RWPE1 (cell line): ENCODE data around the gene PARVG.

Experiments used
- CTCF ChIA-PET: fragments of 350-600 bp; sonication (Branson Sonifier 250); formaldehyde crosslinking; extraction: SDS; loops from one replicate; lab custom pipeline; 2021; lab: Yijun Ruan, JAX
- POLR2A ChIA-PET: fragments of 400-600 bp; formaldehyde crosslinking; extraction: SDS; loops from one replicate; lab custom pipeline; 2020; ENCODE audit warnings: antibody characterized with exemption; ENCODE audit not compliant: low non-redundant PET; lab: Yijun Ruan, JAX
- DNase-seq: peaks from one replicate; pipeline ENCODE4 v3.0.0; 2012; ENCODE audit warnings: low spot score
- H3K27ac ChIP-seq: fragments of 450-650 bp; 2 replicates; pipeline ENCODE4 v1.5.1; 2017
- CTCF ChIP-seq: fragments of 450-650 bp; conservative IDR thresholded peaks from 2 replicates; pipeline ENCODE4 v1.5.1; 2017; ENCODE audit warnings: low read depth, mild to moderate bottlenecking

PARVG gene

GRCh38 chr22:44214764-44215163, 34.0 kb downstream of the PARVG start:
- TF ChIP-seq CTCF = no peak
- H3K27ac ChIP-seq = no peak overlapping the region
- CTCF ChIA-PET = no interaction called here
- POLR2A ChIA-PET = no interaction called here
- no peak for DNase-seq

- POLR2A ChIA-PET = no interaction called here
- CTCF ChIA-PET = no interaction called here
- no peak for TF ChIP-seq CTCF
These were observed 34.6 kb downstream of the PARVG start for GRCh38 chr22:44215287-44215686.

GRCh38 chr22:44217346-44217745, 36.6 kb downstream of the PARVG start:
- no peak for DNase-seq
- no peak for TF ChIP-seq CTCF
- POLR2A ChIA-PET = no interaction called here
- H3K27ac ChIP-seq = no peak overlapping the region
- CTCF ChIA-PET = interaction anchor here (0.6 kb wide), 1 partner anchor 22 kb away, joined by 3 read pairs; no protein-coding TSS in a partner anchor

More at GRCh38 chr22:44215287-44215686, 34.6 kb downstream of the PARVG start:
- no peak for DNase-seq
- no peak overlapping the region for H3K27ac ChIP-seq

- no peak for DNase-seq
- ChIA-PET POLR2A (no interaction called here), CTCF (interaction anchor here (0.6 kb wide), 1 partner anchor 22 kb away, joined by 3 read pairs; no protein-coding TSS in a partner anchor)
- no peak for TF ChIP-seq CTCF
- H3K27ac ChIP-seq = no peak overlapping the region
These were observed 37.3 kb downstream of the PARVG start for GRCh38 chr22:44218071-44218470.

GRCh38 chr22:44219101-44219870, 38.6 kb downstream of the PARVG start:
- TF ChIP-seq CTCF = no peak
- H3K27ac ChIP-seq = no peak overlapping the region
- ChIA-PET POLR2A (no interaction called here), CTCF (no interaction called here)
- no peak for DNase-seq

GRCh38 chr22:44220727-44221680, 40.3 kb downstream of the PARVG start:
- DNase-seq = no peak
- POLR2A ChIA-PET = no interaction called here
- no peak for TF ChIP-seq CTCF
- CTCF ChIA-PET = no interaction called here
- no peak overlapping the region for H3K27ac ChIP-seq
